Daoy (cell line): Measurements from ENCODE around the gene WWOX. TPM values are rescaled to one million over a fixed set of nuclear protein-coding genes. Genes with fewer than 3 reads are reported as not detected.

Source experiments
- DNase-seq: peaks from one replicate; pipeline ENCODE4 v3.0.0-alpha.2; 2015; ENCODE audit warnings: low read depth
- total RNA-seq: library from RNA; depleted of rRNA; stranded (reverse); fragments of >200 nt; shearing (Covaris generic); gene quantifications from 2 replicates; pipeline ENCODE4 v1.2.3, GENCODE V29; 2014

The WWOX gene
- total RNA-seq, 1 experiment from 2014 or later = 21.1 TPM

- DNase-seq = no peak
These were observed 551.1 kb downstream of the WWOX start for GRCh38 chr16:78650339-78651074.

- no peak for DNase-seq
These were observed 555.5 kb downstream of the WWOX start for GRCh38 chr16:78654929-78655328.

GRCh38 chr16:78655331-78656113 lies 556.1 kb downstream of the WWOX start:
- DNase-seq = no peak

- DNase-seq = no peak
These were observed 557.4 kb downstream of the WWOX start for GRCh38 chr16:78656887-78657286.

- DNase-seq = no peak
These were observed 559.8 kb downstream of the WWOX start for GRCh38 chr16:78659216-78659615.

- no peak for DNase-seq
These were observed 560.3 kb downstream of the WWOX start for GRCh38 chr16:78659668-78660217.

- no peak for DNase-seq
These were observed 561.3 kb downstream of the WWOX start for GRCh38 chr16:78660795-78661194.

GRCh38 chr16:78663690-78664089 lies 564.2 kb downstream of the WWOX start:
- DNase-seq = no peak

- DNase-seq = no peak
These were observed 565.6 kb downstream of the WWOX start for GRCh38 chr16:78664811-78665772.

- DNase-seq = no peak
These were observed 566.9 kb downstream of the WWOX start for GRCh38 chr16:78666318-78666717.

GRCh38 chr16:78667675-78668074 lies 568.2 kb downstream of the WWOX start:
- DNase-seq = no peak

GRCh38 chr16:78668393-78668792 lies 568.9 kb downstream of the WWOX start:
- DNase-seq = no peak

- no peak for DNase-seq
These were observed 570.5 kb downstream of the WWOX start for GRCh38 chr16:78669994-78670393.

GRCh38 chr16:78672779-78673556 lies 573.5 kb downstream of the WWOX start:
- DNase-seq = no peak

- no peak for DNase-seq
These were observed 574.4 kb downstream of the WWOX start for GRCh38 chr16:78673884-78674283.

- peak; percentile 4 for DNase-seq
These were observed 575.9 kb downstream of the WWOX start for GRCh38 chr16:78675312-78675711.

- no peak for DNase-seq
These were observed 576.7 kb downstream of the WWOX start for GRCh38 chr16:78675951-78676792.

- no peak for DNase-seq
These were observed 577.8 kb downstream of the WWOX start for GRCh38 chr16:78677181-78677731.

GRCh38 chr16:78679546-78679945 lies 580.1 kb downstream of the WWOX start:
- DNase-seq = no peak

- no peak for DNase-seq
These were observed 582.3 kb downstream of the WWOX start for GRCh38 chr16:78681743-78682142.
